GM23248 (cell line): ENCODE data around the gene POMT1. TPM values are rescaled to one million over a fixed set of nuclear protein-coding genes. Genes with fewer than 3 reads are reported as not detected.
A peak's percentile ranks its signal among the peaks of the same experiment; 100 is the strongest.

ENCODE experiments used
- DNase-seq: peaks from one replicate; pipeline ENCODE4 v3.0.0-alpha.2; 2015
- H2AFZ ChIP-seq: fragments of 200-600 bp; sonication (generic); 2 replicates; pipeline ENCODE4 v1.6.1; 2016; ENCODE audit warnings: antibody characterized with exemption
- H3F3A ChIP-seq: fragments of 200-600 bp; sonication (generic); 2 replicates; pipeline ENCODE4 v1.6.1; 2016; ENCODE audit warnings: mild to moderate bottlenecking, antibody characterized with exemption, mixed run types; ENCODE audit not compliant: insufficient read depth
- H3K27ac ChIP-seq: fragments of 200-600 bp; sonication (generic); 2 replicates; pipeline ENCODE4 v1.5.1; 2016; ENCODE audit warnings: mild to moderate bottlenecking
- H3K27me3 ChIP-seq: fragments of 200-600 bp; sonication (generic); replicated peaks from 2 replicates; pipeline ENCODE4 v1.6.1; 2016; ENCODE audit warnings: mild to moderate bottlenecking; ENCODE audit not compliant: insufficient read depth
- H3K36me3 ChIP-seq: fragments of 200-600 bp; sonication (generic); 2 replicates; pipeline ENCODE4 v1.6.1; 2016; ENCODE audit warnings: low read depth, mild to moderate bottlenecking
- H3K4me1 ChIP-seq: fragments of 200-600 bp; sonication (generic); 2 replicates; pipeline ENCODE4 v1.6.1; 2016; ENCODE audit warnings: mild to moderate bottlenecking; ENCODE audit not compliant: insufficient read depth
- H3K4me2 ChIP-seq: fragments of 200-600 bp; sonication (generic); one replicate; pipeline ENCODE4 v1.6.1; 2016; ENCODE audit warnings: mild to moderate bottlenecking; ENCODE audit not compliant: unreplicated experiment
- H3K4me3 ChIP-seq: fragments of 200-600 bp; sonication (generic); 2 replicates; pipeline ENCODE4 v1.5.1; 2016; ENCODE audit warnings: mild to moderate bottlenecking
- H3K79me2 ChIP-seq: fragments of 200-600 bp; sonication (generic); 2 replicates; pipeline ENCODE4 v1.6.1; 2016; ENCODE audit warnings: mild to moderate bottlenecking; ENCODE audit not compliant: insufficient read depth
- H3K9ac ChIP-seq: fragments of 200-600 bp; sonication (generic); 2 replicates; pipeline ENCODE4 v1.6.1; 2016; ENCODE audit warnings: mild to moderate bottlenecking
- H3K9me2 ChIP-seq: fragments of 200-600 bp; sonication (generic); 2 replicates; pipeline ENCODE4 v1.6.1; 2016; ENCODE audit warnings: mixed run types, mild to moderate bottlenecking, moderate library complexity; ENCODE audit not compliant: insufficient read depth
- H3K9me3 ChIP-seq: fragments of 200-600 bp; sonication (generic); one replicate; pipeline ENCODE4 v1.6.1; 2017; ENCODE audit warnings: low read depth
- H4K20me1 ChIP-seq: fragments of 200-600 bp; sonication (generic); 2 replicates; pipeline ENCODE4 v1.6.0; 2016; ENCODE audit not compliant: insufficient read depth
- EZH2 ChIP-seq: fragments of 200-600 bp; sonication (generic); IDR thresholded peaks from 2 replicates; pipeline ENCODE4 v1.6.1; 2018; ENCODE audit warnings: antibody characterized with exemption, mild to moderate bottlenecking; ENCODE audit not compliant: insufficient read depth, poor library complexity, severe bottlenecking
- EZH2phosphoT487 ChIP-seq: fragments of 200-600 bp; sonication (generic); IDR thresholded peaks from 2 replicates; pipeline ENCODE4 v1.6.1; 2018; ENCODE audit warnings: antibody characterized with exemption, moderate library complexity, mild to moderate bottlenecking, low read depth; ENCODE audit not compliant: insufficient read depth
- WGBS, 2 experiments: methylation state at CpG; one replicate each; pipeline ENCODE4 v1.1.6; 2015 to 2017; ENCODE audit warnings: low lambda C conversion rate in 2 of 2, low coverage in 1 of 2; ENCODE audit errors: missing lambda C conversion rate in 2 of 2; 5-methylcytosine and 5-hydroxymethylcytosine counted together
- in situ Hi-C: fragments of 300-500 bp; cut with MboI; formaldehyde crosslinking; loops from 2 replicates; pipeline ENCODE4 v1.15.0; 2020
- polyA plus RNA-seq: library from polyadenylated mRNA; unstranded; fragments of >200 nt; fragmentation: Nextera tagmentation; extraction: Ambion mirVana; gene quantifications from 2 replicates; pipeline ENCODE4 v1.2.1, GENCODE V29; 2016
- total RNA-seq: library from RNA; depleted of rRNA; stranded (reverse); fragments of >200 nt; shearing (Covaris generic); gene quantifications from 2 replicates; pipeline ENCODE4 v1.2.3, GENCODE V29; 2014

POMT1 gene
- total and polyA plus RNA-seq, 2 experiments from 2014 or later, result 28.4 to 32.9 TPM

DNA sequence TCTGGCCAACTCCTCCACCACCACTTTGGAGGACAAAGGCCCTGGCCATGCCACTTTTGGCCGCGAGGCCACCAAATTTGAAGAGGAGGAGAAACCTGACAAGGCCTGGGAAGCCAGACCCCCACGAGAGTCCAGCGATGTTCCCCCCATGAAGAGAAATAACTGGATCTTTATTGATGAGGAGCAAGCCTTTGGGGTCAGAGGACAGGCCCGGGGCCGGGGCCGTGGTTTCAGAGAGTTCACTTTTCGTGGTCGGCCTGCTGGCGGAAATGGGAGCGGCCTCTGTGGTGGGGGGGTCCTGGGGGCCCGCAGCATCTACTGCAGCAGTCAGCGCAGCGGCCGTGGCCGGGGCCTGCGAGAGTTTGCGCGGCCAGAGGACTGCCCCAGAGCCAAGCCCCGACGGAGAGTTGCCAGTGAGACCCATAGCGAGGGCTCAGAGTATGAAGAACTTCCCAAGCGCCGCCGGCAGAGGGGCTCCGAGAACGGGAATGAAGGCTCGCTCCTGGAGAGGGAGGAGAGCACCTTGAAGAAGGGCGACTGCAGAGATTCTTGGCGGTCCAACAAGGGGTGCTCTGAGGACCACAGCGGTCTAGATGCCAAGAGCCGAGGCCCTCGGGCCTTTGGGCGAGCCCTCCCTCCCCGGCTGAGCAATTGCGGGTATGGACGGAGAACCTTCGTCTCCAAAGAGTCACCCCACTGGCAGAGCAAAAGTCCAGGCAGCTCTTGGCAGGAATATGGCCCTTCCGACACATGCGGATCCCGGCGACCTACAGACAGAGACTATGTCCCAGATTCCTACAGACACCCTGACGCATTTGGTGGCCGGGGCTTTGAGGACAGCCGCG, 27.4 kb upstream of the POMT1 start:
- in situ Hi-C loops, result no loop called here
- no peak overlapping the region for H3K4me3 ChIP-seq
- no peak overlapping the region for H3K9ac ChIP-seq
- H2AFZ ChIP-seq, result no peak overlapping the region
- H3K4me2 ChIP-seq, result no peak overlapping the region
- peaks cover 78% of the 10 kb centered on the region for H3K79me2 ChIP-seq
- no peak for DNase-seq
- H3K4me1 ChIP-seq, result no peaks in the 10 kb centered on the region
- H3K27ac ChIP-seq, result no peak overlapping the region
- 89 to 93% methylated on average over 43 to 46 of the region's 46 CpGs for WGBS, 2 experiments
- H3F3A ChIP-seq, result no peaks in the 10 kb centered on the region
- no peaks in the 10 kb centered on the region for H3K9me2 ChIP-seq
- no peaks in the 10 kb centered on the region for H3K9me3 ChIP-seq
- H4K20me1 ChIP-seq, result no peaks in the 10 kb centered on the region
- TF ChIP-seq EZH2phosphoT487, result no peak
- no peak for TF ChIP-seq EZH2
- peaks cover 65% of the 10 kb centered on the region for H3K36me3 ChIP-seq
- H3K27me3 ChIP-seq, result no peaks in the 10 kb centered on the region

DNA sequence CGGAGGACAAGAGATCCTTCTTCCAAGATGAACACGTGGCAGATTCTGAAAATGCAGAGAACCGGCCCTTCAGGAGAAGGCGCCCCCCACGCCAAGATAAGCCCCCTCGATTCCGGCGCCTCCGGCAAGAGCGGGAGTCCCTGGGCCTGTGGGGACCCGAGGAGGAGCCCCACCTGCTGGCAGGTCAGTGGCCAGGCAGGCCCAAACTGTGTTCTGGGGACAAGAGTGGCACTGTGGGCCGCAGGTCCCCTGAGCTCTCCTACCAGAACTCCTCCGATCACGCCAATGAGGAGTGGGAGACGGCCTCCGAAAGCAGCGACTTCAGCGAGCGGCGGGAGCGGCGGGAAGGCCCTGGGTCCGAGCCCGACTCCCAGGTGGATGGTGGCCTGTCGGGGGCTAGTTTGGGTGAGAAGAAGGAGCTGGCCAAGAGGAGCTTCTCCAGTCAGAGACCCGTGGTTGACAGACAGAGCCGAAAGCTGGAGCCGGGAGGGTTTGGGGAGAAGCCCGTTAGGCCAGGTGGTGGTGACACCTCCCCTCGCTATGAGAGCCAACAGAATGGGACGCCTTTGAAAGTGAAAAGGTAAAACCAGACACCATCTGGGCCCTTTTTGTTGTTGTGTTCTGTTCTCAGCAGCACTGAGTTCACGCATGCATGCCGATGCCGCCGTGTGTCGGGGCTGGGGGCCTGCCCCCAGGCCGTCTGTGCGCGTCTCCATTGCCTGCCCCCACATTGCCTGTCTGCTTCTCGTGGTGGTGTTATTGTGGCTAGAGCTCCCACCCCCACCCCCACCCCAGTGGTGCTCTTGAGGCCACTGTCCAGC, 26.6 kb upstream of the POMT1 start:
- no peak overlapping the region for H3K27ac ChIP-seq
- no peaks in the 10 kb centered on the region for H3K9me3 ChIP-seq
- WGBS, 2 experiments, result 89 to 90% methylated on average over 32 to 40 of the region's 40 CpGs
- no peaks in the 10 kb centered on the region for H3K4me1 ChIP-seq
- no peak overlapping the region for H3K9ac ChIP-seq
- H3F3A ChIP-seq, result no peaks in the 10 kb centered on the region
- TF ChIP-seq EZH2phosphoT487 (no peak), EZH2 (no peak)
- H3K4me2 ChIP-seq, result no peak overlapping the region
- H2AFZ ChIP-seq, result no peak overlapping the region
- H4K20me1 ChIP-seq, result no peaks in the 10 kb centered on the region
- peaks cover 69% of the 10 kb centered on the region for H3K36me3 ChIP-seq
- in situ Hi-C loops, result no loop called here
- no peaks in the 10 kb centered on the region for H3K27me3 ChIP-seq
- peak; percentile 32 for DNase-seq
- H3K4me3 ChIP-seq, result no peak overlapping the region
- H3K9me2 ChIP-seq, result no peaks in the 10 kb centered on the region
- peaks cover 76% of the 10 kb centered on the region for H3K79me2 ChIP-seq

- Histone ChIP-seq H3K27me3 (no peaks in the 10 kb centered on the region), H3K4me3 (no peak overlapping the region), H3K9me3 (no peaks in the 10 kb centered on the region), H3K4me1 (no peaks in the 10 kb centered on the region), H3K36me3 (peaks cover 62% of the 10 kb centered on the region), H3K79me2 (peaks cover 69% of the 10 kb centered on the region), H3F3A (no peaks in the 10 kb centered on the region), H4K20me1 (no peaks in the 10 kb centered on the region), H3K27ac (no peak overlapping the region), H2AFZ (no peak overlapping the region), H3K4me2 (no peak overlapping the region), H3K9me2 (no peaks in the 10 kb centered on the region), H3K9ac (no peak overlapping the region)
- 84 to 90% methylated on average over 17 of the region's 18 CpGs for WGBS, 2 experiments
- no peak for TF ChIP-seq EZH2
- TF ChIP-seq EZH2phosphoT487, result no peak
- no peak for DNase-seq
- in situ Hi-C loops, result no loop called here
Observed at GRCh38 chr9:131476777-131477345, 25.9 kb upstream of the POMT1 start.

DNA sequence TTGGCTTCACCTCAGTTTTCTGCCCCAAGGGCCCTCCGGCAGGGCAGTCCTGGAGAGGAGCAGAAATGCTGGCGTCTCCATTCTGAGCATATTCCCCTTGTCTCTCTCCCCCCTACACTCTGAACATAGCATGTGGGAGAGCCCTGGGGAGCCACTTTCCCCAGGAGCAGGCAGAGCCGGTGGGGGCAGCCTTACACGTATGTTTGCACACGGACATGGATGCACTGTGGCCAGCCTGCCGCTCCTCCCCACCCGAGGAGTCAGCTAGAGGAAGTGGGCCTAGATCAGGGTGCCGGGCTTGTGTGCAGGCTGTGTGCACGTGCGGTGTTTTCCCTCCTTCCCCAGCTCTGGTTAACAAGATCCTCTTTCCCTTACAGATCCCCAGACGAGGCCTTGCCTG, 25.4 kb upstream of the POMT1 start:
- in situ Hi-C loops, result no loop called here
- H3K9ac ChIP-seq, result no peak overlapping the region
- H3K36me3 ChIP-seq, result peaks cover 59% of the 10 kb centered on the region
- H2AFZ ChIP-seq, result no peak overlapping the region
- no peaks in the 10 kb centered on the region for H3K9me2 ChIP-seq
- no peaks in the 10 kb centered on the region for H3K4me1 ChIP-seq
- H3F3A ChIP-seq, result no peaks in the 10 kb centered on the region
- DNase-seq, result no peak
- 84 to 88% methylated on average over 11 of the region's 11 CpGs for WGBS, 2 experiments
- peaks cover 66% of the 10 kb centered on the region for H3K79me2 ChIP-seq
- H3K4me3 ChIP-seq, result no peak overlapping the region
- no peak for TF ChIP-seq EZH2phosphoT487
- TF ChIP-seq EZH2, result no peak
- no peak overlapping the region for H3K4me2 ChIP-seq
- no peaks in the 10 kb centered on the region for H4K20me1 ChIP-seq
- H3K9me3 ChIP-seq, result no peaks in the 10 kb centered on the region
- no peaks in the 10 kb centered on the region for H3K27me3 ChIP-seq
- H3K27ac ChIP-seq, result no peak overlapping the region
